Activated naive CD8-positive, alpha-beta T cell treated with anti-CD3 and anti-CD28 coated beads, Interleukin-2, amount 10 ng/mL, durations not matched to agents 7 days and 5 days (primary cell): Measurements from ENCODE around the gene TENT4A. TPM values are rescaled to one million over a fixed set of nuclear protein-coding genes. Genes with fewer than 3 reads are reported as not detected.
"Not testable (repeated sequence)": the region's sequence is repeated elsewhere in the genome, so short reads cannot be mapped to it uniquely, and the experiment has no call there.

Experiments
- ATAC-seq: fragments of 150-1000 bp; cut with Tn5 transposase; one replicate; pipeline ENCODE4 v1.10.0; 2021; ENCODE audit warnings: low read depth, moderate library complexity
- POLR2A ChIA-PET: fragments of 350-600 bp; sonication (Branson Sonifier 250); formaldehyde crosslinking; loops from one replicate; lab custom pipeline; 2021; ENCODE audit warnings: antibody characterized with exemption; lab: Charles Lee
- DNase-seq: peaks from one replicate; pipeline ENCODE4 v3.0.0; 2021
- H3K27ac Mint-ChIP-seq: one replicate; pipeline ENCODE4 v1.8.0; 2022; ENCODE audit warnings: mild to moderate bottlenecking, mixed read lengths
- H3K27me3 Mint-ChIP-seq: one replicate; pipeline ENCODE4 v1.8.0; 2022; ENCODE audit warnings: mild to moderate bottlenecking, moderate library complexity, mixed read lengths
- H3K36me3 Mint-ChIP-seq: one replicate; pipeline ENCODE4 v1.8.0; 2021; ENCODE audit warnings: mild to moderate bottlenecking, mixed read lengths
- H3K4me1 Mint-ChIP-seq: one replicate; pipeline ENCODE4 v1.8.0; 2021; ENCODE audit warnings: mixed read lengths
- H3K4me3 Mint-ChIP-seq: one replicate; pipeline ENCODE4 v1.8.0; 2022; ENCODE audit warnings: mild to moderate bottlenecking, moderate library complexity, mixed read lengths
- H3K9me3 Mint-ChIP-seq: one replicate; pipeline ENCODE4 v1.8.0; 2021; ENCODE audit warnings: mixed read lengths
- total RNA-seq, 2 experiments: library from RNA; stranded (reverse); gene quantifications; one replicate each; pipeline ENCODE4 v1.2.3, GENCODE V29; 2021

The TENT4A gene
- 10 to 100 TPM; 47.0 to 47.1 TPM for total RNA-seq

DNA sequence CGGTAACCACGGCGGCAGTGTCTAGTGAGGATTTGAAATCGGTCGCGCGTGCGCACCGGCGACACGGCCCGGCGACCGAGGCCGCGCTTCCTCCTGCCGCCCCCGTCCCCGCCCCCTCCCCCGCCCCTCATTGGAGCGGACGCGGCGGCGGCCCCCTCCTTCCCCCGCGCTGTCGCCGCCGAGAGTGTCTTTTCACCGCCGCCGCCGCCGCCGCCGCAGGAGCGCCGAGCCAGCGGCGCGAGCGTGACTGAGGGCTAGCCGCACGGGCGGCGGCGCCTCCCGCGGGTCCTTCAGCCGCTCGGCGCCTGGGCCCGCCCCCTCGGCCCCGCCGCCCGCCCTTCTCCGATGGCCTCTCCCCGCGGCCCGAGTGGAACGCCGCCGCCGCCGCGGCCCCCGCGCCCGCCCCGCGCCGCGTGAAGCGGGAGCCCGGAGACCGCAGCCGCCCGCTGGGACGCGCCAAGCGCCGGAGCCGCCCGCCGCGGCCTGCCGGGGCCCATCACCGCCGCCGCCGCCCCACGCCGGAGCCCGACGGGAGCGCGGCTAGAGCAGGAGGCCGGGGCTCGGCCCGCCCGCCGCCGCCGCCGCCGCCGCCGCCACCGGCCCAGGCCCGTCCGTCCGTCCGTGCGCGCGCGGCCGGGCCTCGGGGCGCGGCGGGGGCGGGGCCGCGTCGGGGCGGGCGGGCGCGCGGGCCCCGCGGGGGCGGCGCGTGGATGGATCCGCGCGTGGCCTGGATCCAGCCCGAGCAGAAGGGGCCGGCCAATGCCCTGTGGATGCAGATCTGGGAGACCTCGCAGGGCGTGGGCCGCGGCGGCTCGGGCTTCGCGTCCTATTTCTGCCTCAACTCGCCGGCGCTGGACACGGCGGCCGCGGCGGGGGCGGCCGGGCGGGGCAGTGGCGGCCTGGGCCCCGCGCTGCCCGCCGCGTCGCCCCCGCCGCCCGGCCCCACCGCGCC, at the start of gene TENT4A:
TENT4A (plus strand) TSS at position 159 of the 952 bp plus-strand sequence; CDS start at position 711, 552 bp downstream.
- DNase-seq (no peak), ATAC-seq (peak; percentile 0)
- peaks cover 13% of the 10 kb centered on the region for H3K36me3 Mint-ChIP-seq
- no peaks in the 10 kb centered on the region for H3K9me3 Mint-ChIP-seq
- POLR2A ChIA-PET, result interaction anchor here (0.6 to 3.3 kb wide), 7 partner anchors 8 to 1291 kb away, joined by 3 to 22 read pairs (median 5); partner anchors contain the start of genes ICE1, MED10, NSUN2 and SRD5A1
- H3K27ac Mint-ChIP-seq, result peak within 1 kb of the TSS; percentile 93
- H3K4me1 Mint-ChIP-seq, result peaks cover 36% of the 10 kb centered on the region
- H3K4me3 Mint-ChIP-seq, result peak within 1 kb of the TSS; percentile 84
- peaks cover 2% of the 10 kb centered on the region for H3K27me3 Mint-ChIP-seq

GRCh38 chr5:6666762-6667161, 46.5 kb upstream of the TENT4A start:
- Mint-ChIP-seq H3K4me1 (no peaks in the 10 kb centered on the region), H3K36me3 (peaks cover 26% of the 10 kb centered on the region), H3K27me3 (no peaks in the 10 kb centered on the region), H3K9me3 (no peaks in the 10 kb centered on the region), H3K27ac (no peak overlapping the region), H3K4me3 (no peak overlapping the region)
- DNase-seq (no peak), ATAC-seq (no peak)
- POLR2A ChIA-PET, result interaction anchor here (1.4 kb wide), 1 partner anchor 14 kb away, joined by 3 read pairs; no protein-coding TSS in a partner anchor

GRCh38 chr5:6667648-6668047, 45.6 kb upstream of the TENT4A start:
- POLR2A ChIA-PET, result no interaction called here
- H3K4me1 Mint-ChIP-seq, result no peaks in the 10 kb centered on the region
- H3K36me3 Mint-ChIP-seq, result peaks cover 26% of the 10 kb centered on the region
- DNase-seq (no peak), ATAC-seq (no peak)
- H3K27me3 Mint-ChIP-seq, result no peaks in the 10 kb centered on the region
- H3K27ac Mint-ChIP-seq, result no peak overlapping the region
- H3K9me3 Mint-ChIP-seq, result no peaks in the 10 kb centered on the region
- no peak overlapping the region for H3K4me3 Mint-ChIP-seq

DNA sequence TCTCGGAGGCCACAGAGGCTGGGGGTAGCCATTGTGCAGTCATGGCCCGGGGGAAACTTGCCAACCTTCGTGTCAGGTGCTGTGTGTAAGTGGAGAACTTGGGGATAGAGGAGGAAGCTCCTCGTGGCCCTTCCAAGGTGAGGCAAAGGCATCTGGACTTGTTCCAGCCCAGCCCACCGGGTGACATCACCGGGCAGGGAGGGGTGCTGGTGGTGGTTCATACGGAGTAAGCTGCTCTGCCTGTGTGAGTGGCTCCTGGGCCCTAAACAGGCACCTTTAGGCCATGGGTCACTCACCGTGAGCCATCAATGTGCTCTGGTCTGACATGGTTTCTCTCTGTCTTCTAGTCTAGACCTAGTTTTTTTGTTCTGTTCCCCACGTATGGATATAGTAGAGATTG, 44.5 kb upstream of the TENT4A start:
- H3K9me3 Mint-ChIP-seq, H3K27me3 Mint-ChIP-seq, POLR2A ChIA-PET, H3K4me3 Mint-ChIP-seq, DNase-seq, H3K27ac Mint-ChIP-seq, H3K4me1 Mint-ChIP-seq, ATAC-seq: not testable (repeated sequence)
- peaks cover 32% of the 10 kb centered on the region for H3K36me3 Mint-ChIP-seq

DNA sequence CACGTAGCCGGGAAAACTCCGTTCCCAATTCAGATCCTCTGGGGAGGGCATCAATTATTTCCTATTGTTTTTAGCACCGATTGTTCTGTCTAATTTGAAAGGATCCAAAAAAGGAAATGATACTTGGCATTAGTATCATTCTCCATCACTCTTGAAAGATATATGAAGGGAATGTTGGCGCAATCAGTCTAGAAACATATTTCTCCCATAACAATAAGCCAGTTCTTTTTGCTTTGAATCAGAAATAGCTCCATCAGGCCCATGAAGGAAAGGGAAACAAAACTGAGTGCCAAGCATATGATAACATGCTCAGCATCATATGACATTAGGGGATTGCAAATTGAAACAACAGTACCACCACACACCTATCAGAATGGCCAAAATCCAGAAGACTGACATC, 40.2 kb upstream of the TENT4A start:
- Mint-ChIP-seq H3K36me3 (peaks cover 42% of the 10 kb centered on the region), H3K27ac (no peak overlapping the region), H3K9me3 (peaks cover 2% of the 10 kb centered on the region), H3K27me3 (no peaks in the 10 kb centered on the region), H3K4me3 (no peak overlapping the region), H3K4me1 (no peaks in the 10 kb centered on the region)
- no peak for DNase-seq
- POLR2A ChIA-PET, result no interaction called here
- no peak for ATAC-seq

- no peak overlapping the region for H3K4me3 Mint-ChIP-seq
- POLR2A ChIA-PET, result no interaction called here
- peaks cover 2% of the 10 kb centered on the region for H3K9me3 Mint-ChIP-seq
- no peak for ATAC-seq
- H3K27me3 Mint-ChIP-seq, result no peaks in the 10 kb centered on the region
- H3K4me1 Mint-ChIP-seq, result no peaks in the 10 kb centered on the region
- no peak for DNase-seq
- peaks cover 40% of the 10 kb centered on the region for H3K36me3 Mint-ChIP-seq
- H3K27ac Mint-ChIP-seq, result no peak overlapping the region
These were observed 39.3 kb upstream of the TENT4A start for GRCh38 chr5:6673963-6674362.

GRCh38 chr5:6674421-6674820, 38.8 kb upstream of the TENT4A start:
- no peaks in the 10 kb centered on the region for H3K27me3 Mint-ChIP-seq
- POLR2A ChIA-PET, result no interaction called here
- DNase-seq, result no peak
- H3K4me1 Mint-ChIP-seq, result no peaks in the 10 kb centered on the region
- H3K27ac Mint-ChIP-seq, result no peak overlapping the region
- no peak for ATAC-seq
- no peak overlapping the region for H3K4me3 Mint-ChIP-seq
- H3K36me3 Mint-ChIP-seq, result peaks cover 37% of the 10 kb centered on the region
- H3K9me3 Mint-ChIP-seq, result peaks cover 2% of the 10 kb centered on the region

- peaks cover 32% of the 10 kb centered on the region for H3K36me3 Mint-ChIP-seq
- H3K27me3 Mint-ChIP-seq, result no peaks in the 10 kb centered on the region
- POLR2A ChIA-PET, result no interaction called here
These were observed 38.3 kb upstream of the TENT4A start for GRCh38 chr5:6674886-6675285.

GRCh38 chr5:6675784-6676491, 37.3 kb upstream of the TENT4A start:
- no peak for ATAC-seq
- no peak for DNase-seq
- no peak overlapping the region for H3K27ac Mint-ChIP-seq
- H3K9me3 Mint-ChIP-seq, result peaks cover 2% of the 10 kb centered on the region
- no peaks in the 10 kb centered on the region for H3K4me1 Mint-ChIP-seq
- no peaks in the 10 kb centered on the region for H3K27me3 Mint-ChIP-seq
- H3K4me3 Mint-ChIP-seq, result no peak overlapping the region
- peaks cover 24% of the 10 kb centered on the region for H3K36me3 Mint-ChIP-seq
- POLR2A ChIA-PET, result no interaction called here

More at GRCh38 chr5:6674886-6675285, 38.3 kb upstream of the TENT4A start:
- Mint-ChIP-seq H3K9me3 (peaks cover 2% of the 10 kb centered on the region), H3K27ac (no peak overlapping the region), H3K4me3 (no peak overlapping the region), H3K4me1 (no peaks in the 10 kb centered on the region)
- DNase-seq (no peak), ATAC-seq (no peak)

GRCh38 chr5:6676702-6677101, 36.5 kb upstream of the TENT4A start:
- Mint-ChIP-seq H3K27me3 (no peaks in the 10 kb centered on the region), H3K4me3 (no peak overlapping the region), H3K27ac (no peak overlapping the region), H3K36me3 (peaks cover 19% of the 10 kb centered on the region), H3K9me3 (peaks cover 2% of the 10 kb centered on the region), H3K4me1 (no peaks in the 10 kb centered on the region)
- POLR2A ChIA-PET, result no interaction called here
- DNase-seq, result no peak
- ATAC-seq, result no peak

DNA sequence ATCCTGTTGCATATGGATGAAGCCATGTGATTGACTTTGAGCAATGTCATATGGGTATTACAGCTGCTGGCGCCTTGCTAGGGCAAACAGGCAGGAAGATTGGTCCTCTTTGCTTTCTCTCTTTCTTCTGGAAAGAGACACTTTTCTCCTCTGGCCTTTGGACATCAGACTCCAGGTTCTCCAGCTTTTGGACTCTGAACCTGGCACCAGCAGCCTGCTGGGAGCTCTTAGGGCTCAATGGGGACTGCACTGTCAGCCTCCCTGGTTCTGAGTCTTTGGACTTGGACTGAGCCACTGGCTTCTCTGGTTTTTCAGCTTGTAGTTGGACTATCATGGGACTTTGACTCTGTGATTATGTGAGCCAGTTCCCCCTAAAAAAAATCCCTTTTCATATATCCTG, 34.8 kb upstream of the TENT4A start:
- POLR2A ChIA-PET, result no interaction called here
- Mint-ChIP-seq H3K36me3 (peaks cover 13% of the 10 kb centered on the region), H3K9me3 (peaks cover 2% of the 10 kb centered on the region)

GRCh38 chr5:6680922-6681321, 32.3 kb upstream of the TENT4A start:
- Mint-ChIP-seq H3K27ac (no peak overlapping the region), H3K4me1 (no peaks in the 10 kb centered on the region), H3K27me3 (peaks cover 2% of the 10 kb centered on the region), H3K9me3 (peaks cover 2% of the 10 kb centered on the region), H3K4me3 (no peak overlapping the region), H3K36me3 (peaks cover 7% of the 10 kb centered on the region)
- no peak for ATAC-seq
- no peak for DNase-seq
- POLR2A ChIA-PET, result no interaction called here

More for the DNA sequence above, 34.8 kb upstream of the TENT4A start:
- no peaks in the 10 kb centered on the region for H3K27me3 Mint-ChIP-seq
- no peaks in the 10 kb centered on the region for H3K4me1 Mint-ChIP-seq
- no peak overlapping the region for H3K27ac Mint-ChIP-seq
- ATAC-seq, result no peak
- DNase-seq, result no peak
- no peak overlapping the region for H3K4me3 Mint-ChIP-seq

DNA sequence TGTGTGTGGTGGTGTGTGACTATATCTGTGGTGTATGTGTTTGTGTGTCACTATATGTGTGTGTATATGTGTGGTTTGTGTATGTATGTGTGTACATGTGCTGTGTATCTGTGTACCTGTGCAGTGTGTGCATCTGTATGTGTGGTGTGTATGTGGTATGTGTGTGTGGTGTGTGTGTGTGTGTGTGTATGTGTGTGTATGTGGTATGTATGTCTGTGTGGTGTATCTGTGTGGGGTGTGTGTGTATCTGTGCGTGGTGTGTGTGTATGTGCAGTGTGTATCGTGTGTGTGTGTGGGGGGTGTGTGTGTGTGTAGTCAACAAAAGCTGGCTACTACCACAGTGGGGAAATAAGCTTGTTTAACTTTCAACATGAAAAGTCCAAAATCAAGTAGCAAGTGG, 31.6 kb upstream of the TENT4A start:
- H3K4me1 Mint-ChIP-seq, result no peaks in the 10 kb centered on the region
- DNase-seq (no peak), ATAC-seq (no peak)
- peaks cover 8% of the 10 kb centered on the region for H3K27me3 Mint-ChIP-seq
- POLR2A ChIA-PET, result no interaction called here
- H3K4me3 Mint-ChIP-seq, result no peak overlapping the region
- H3K9me3 Mint-ChIP-seq, result no peaks in the 10 kb centered on the region
- H3K36me3 Mint-ChIP-seq, result peaks cover 4% of the 10 kb centered on the region
- H3K27ac Mint-ChIP-seq, result no peak overlapping the region
